Loucy (cell line): ENCODE data around the gene E2F7.

Experiments used
- H2AFZ ChIP-seq: fragments of 200-600 bp; sonication (generic); 2 replicates; pipeline ENCODE4 v1.6.0; 2016; ENCODE audit warnings: antibody characterized with exemption, mild to moderate bottlenecking, low read length, moderate library complexity
- H3F3A ChIP-seq: fragments of 200-600 bp; 2 replicates; pipeline ENCODE4 v1.6.0; 2016; ENCODE audit warnings: antibody characterized with exemption, low read depth, mild to moderate bottlenecking
- H3K27me3 ChIP-seq: fragments of 200-600 bp; sonication (generic); 2 replicates; pipeline ENCODE4 v1.6.1; 2014; ENCODE audit warnings: low read length, mild to moderate bottlenecking; ENCODE audit not compliant: insufficient read depth, poor library complexity, severe bottlenecking
- H3K36me3 ChIP-seq: fragments of 200-600 bp; sonication (generic); 2 replicates; pipeline ENCODE4 v1.6.1; 2016; ENCODE audit warnings: low read length; ENCODE audit not compliant: insufficient read depth
- H3K4me1 ChIP-seq: fragments of 200-600 bp; sonication (generic); 2 replicates; pipeline ENCODE4 v1.5.1; 2014; ENCODE audit warnings: low read length, mild to moderate bottlenecking; ENCODE audit not compliant: insufficient read depth, poor library complexity, severe bottlenecking
- H3K4me2 ChIP-seq: fragments of 200-600 bp; sonication (generic); 2 replicates; pipeline ENCODE4 v1.6.0; 2014; ENCODE audit warnings: antibody characterized with exemption, low read length, low read depth, mild to moderate bottlenecking; ENCODE audit not compliant: poor library complexity, severe bottlenecking
- H3K4me3 ChIP-seq: fragments of 200-600 bp; sonication (generic); 2 replicates; pipeline ENCODE4 v1.5.1; 2014; ENCODE audit warnings: low read length, mild to moderate bottlenecking, mixed read lengths; ENCODE audit not compliant: poor library complexity, severe bottlenecking
- H3K79me2 ChIP-seq: fragments of 200-600 bp; sonication (generic); 2 replicates; pipeline ENCODE4 v1.6.1; 2014; ENCODE audit warnings: low read length; ENCODE audit not compliant: insufficient read depth
- H3K9ac ChIP-seq: fragments of 200-600 bp; sonication (generic); 2 replicates; pipeline ENCODE4 v1.6.0; 2014; ENCODE audit warnings: mild to moderate bottlenecking, low read depth, low read length, moderate library complexity; ENCODE audit not compliant: poor library complexity, severe bottlenecking
- H3K9me2 ChIP-seq: fragments of 200-600 bp; sonication (generic); replicated peaks from 2 replicates; pipeline ENCODE4 v1.6.1; 2016; ENCODE audit warnings: low read depth, low read length, mixed read lengths
- H3K9me3 ChIP-seq: fragments of 200-600 bp; sonication (generic); 2 replicates; pipeline ENCODE4 v1.6.1; 2014; ENCODE audit warnings: mild to moderate bottlenecking, antibody characterized with exemption, low read length, low read depth; ENCODE audit not compliant: insufficient read depth
- H4K20me1 ChIP-seq: fragments of 200-600 bp; sonication (generic); 2 replicates; pipeline ENCODE4 v1.6.0; 2014; ENCODE audit warnings: antibody characterized with exemption, low read length, mild to moderate bottlenecking; ENCODE audit not compliant: insufficient read depth, poor library complexity, severe bottlenecking
- CTCF ChIP-seq: fragments of 200-600 bp; sonication (generic); conservative IDR thresholded peaks from 2 replicates; pipeline ENCODE4 v1.5.1; 2014; ENCODE audit warnings: mild to moderate bottlenecking, antibody characterized with exemption, low read length
- EZH2phosphoT487 ChIP-seq: fragments of 200-600 bp; IDR thresholded peaks from 2 replicates; pipeline ENCODE4 v1.6.1; 2018; ENCODE audit warnings: antibody characterized with exemption, mild to moderate bottlenecking, moderate library complexity, borderline replicate concordance

Gene E2F7

GRCh38 chr12:77010691-77011548 is 54.4 kb downstream of the E2F7 start:
- Histone ChIP-seq H4K20me1 (no peaks in the 10 kb centered on the region), H3F3A (no peaks in the 10 kb centered on the region), H3K79me2 (no peaks in the 10 kb centered on the region), H3K4me1 (no peaks in the 10 kb centered on the region), H3K9ac (no peak overlapping the region), H3K4me3 (no peak overlapping the region), H3K36me3 (no peaks in the 10 kb centered on the region), H2AFZ (peak overlapping the region; percentile 34; the same call in 1 of the 2 replicates), H3K9me2 (no peaks in the 10 kb centered on the region), H3K27me3 (no peaks in the 10 kb centered on the region), H3K9me3 (no peaks in the 10 kb centered on the region), H3K4me2 (peak overlapping the region; percentile 15)
- TF ChIP-seq CTCF (peak; percentile 98), EZH2phosphoT487 (no peak)

GRCh38 chr12:77007476-77007875 is 57.9 kb downstream of the E2F7 start:
- Histone ChIP-seq H3K4me2 (no peak overlapping the region), H3K79me2 (no peaks in the 10 kb centered on the region), H4K20me1 (no peaks in the 10 kb centered on the region), H3K4me1 (no peaks in the 10 kb centered on the region), H3K9ac (no peak overlapping the region), H3K36me3 (no peaks in the 10 kb centered on the region), H3K27me3 (no peaks in the 10 kb centered on the region), H3K4me3 (no peak overlapping the region), H3K9me2 (no peaks in the 10 kb centered on the region), H2AFZ (no peak overlapping the region), H3K9me3 (no peaks in the 10 kb centered on the region), H3F3A (no peaks in the 10 kb centered on the region)
- TF ChIP-seq CTCF (no peak), EZH2phosphoT487 (no peak)

- Histone ChIP-seq H3K4me3 (no peak overlapping the region), H3K9me2 (no peaks in the 10 kb centered on the region), H3K9me3 (no peaks in the 10 kb centered on the region), H3K79me2 (no peaks in the 10 kb centered on the region), H3K4me1 (no peaks in the 10 kb centered on the region), H3K27me3 (no peaks in the 10 kb centered on the region), H3K36me3 (no peaks in the 10 kb centered on the region), H3K4me2 (no peak overlapping the region), H4K20me1 (no peaks in the 10 kb centered on the region), H3K9ac (no peak overlapping the region), H2AFZ (no peak overlapping the region), H3F3A (no peaks in the 10 kb centered on the region)
- TF ChIP-seq CTCF (no peak), EZH2phosphoT487 (no peak)
These were observed 59.7 kb downstream of the E2F7 start for GRCh38 chr12:77005611-77006098.
